K562 (cell line): ENCODE measurements around the gene NUDCD3. TPM values are rescaled to one million over a fixed set of nuclear protein-coding genes. Genes with fewer than 3 reads are reported as not detected.

Experiments used
- ATAC-seq: fragments of 200-7000 bp; cut with Tn5 transposase; 3 replicates; pipeline ENCODE4 v1.9.1; 2020; ENCODE audit warnings: moderate library complexity
- BruUV-seq: library from RNA; stranded (reverse); fragments of 400-500 nt; replicated peaks from 2 replicates; lab custom pipeline; 2021; lab: Mats Ljungman, UMichigan
- CTCF ChIA-PET: fragments of 300-600 bp; formaldehyde crosslinking; extraction: SDS; loops from one replicate; lab custom pipeline; 2021; ENCODE audit warnings: low intra/inter-chr PET ratio; lab: Yijun Ruan, JAX
- POLR2A ChIA-PET: fragments of 300-600, 350-650 bp; sonication (Branson Sonifier 250); formaldehyde crosslinking; extraction: SDS; loops from one replicate; lab custom pipeline; 2021; ENCODE audit warnings: antibody characterized with exemption, inconsistent platforms; lab: Yijun Ruan, JAX
- DNase-seq, 4 experiments: peaks; one replicate each; pipeline versions ENCODE4 v3.0.0 to v3.0.0-alpha.2; 2011 to 2018; ENCODE audit warnings: low spot score in 3 of 4, mixed read lengths in 3 of 4; ENCODE audit errors: extremely low read depth in 1 of 4
- FAIRE-seq: peaks from 2 replicates; lab custom pipeline; 2011; peaks lifted over from hg19 to GRCh38; lab: Jason Lieb, UNC
- H2AFZ ChIP-seq: 2 replicates; pipeline ENCODE4 v1.6.0; 2011; ENCODE audit warnings: low read depth, low read length, control low read depth, inconsistent platforms
- H3K27ac ChIP-seq: fragments of 200-600 bp; 3 replicates; pipeline ENCODE4 v1.8.0; 2011; ENCODE audit warnings: low read depth, mild to moderate bottlenecking, control low read depth, inconsistent platforms, low read length, moderate library complexity, mixed read lengths; ENCODE audit errors: extremely low read depth
- H3K27me3 ChIP-seq, 2 experiments: fragments of 300-600 bp in 1 of 2; 2 replicates in 1 of 2; 3 replicates in 1 of 2; pipeline versions ENCODE4 v1.6.0 to v1.8.0; 2011; ENCODE audit warnings: inconsistent platforms in 2 of 2, low read length in 2 of 2, mild to moderate bottlenecking in 1 of 2, mixed read lengths in 1 of 2, moderate library complexity in 1 of 2; ENCODE audit not compliant: control insufficient read depth in 2 of 2, insufficient read depth in 2 of 2
- H3K36me3 ChIP-seq: fragments of 300-600 bp; 3 replicates; pipeline ENCODE4 v1.8.0; 2011; ENCODE audit warnings: mild to moderate bottlenecking, low read length, inconsistent platforms; ENCODE audit not compliant: control insufficient read depth, insufficient read depth
- H3K4me1 ChIP-seq, 2 experiments: fragments of 200-600 bp in 1 of 2; replicated peaks in 1 of 2; 2 replicates in 1 of 2; 3 replicates in 1 of 2; pipeline versions ENCODE4 v1.5.1 to v1.8.0; 2011; ENCODE audit warnings: inconsistent platforms in 2 of 2, low read length in 2 of 2, mild to moderate bottlenecking in 1 of 2, mixed read lengths in 1 of 2, moderate library complexity in 1 of 2; ENCODE audit not compliant: control insufficient read depth in 2 of 2, insufficient read depth in 2 of 2
- H3K4me2 ChIP-seq: 2 replicates; pipeline ENCODE4 v1.6.1; 2011; ENCODE audit warnings: low read length, control low read depth, inconsistent platforms, mixed read lengths; ENCODE audit not compliant: insufficient read depth
- H3K4me3 ChIP-seq: fragments of 200-600 bp; sonication (generic), shearing (Covaris generic); 2 replicates; pipeline ENCODE4 v1.5.1; 2016; ENCODE audit warnings: control low read depth, inconsistent platforms
- H3K79me2 ChIP-seq: fragments of 200-600 bp; 3 replicates; pipeline ENCODE4 v1.8.0; 2011; ENCODE audit warnings: low read length, inconsistent platforms; ENCODE audit not compliant: control insufficient read depth, insufficient read depth
- H3K9ac ChIP-seq, 2 experiments: 2 replicates each; pipeline versions ENCODE4 v1.6.0 to v1.6.1; 2011; ENCODE audit warnings: low read depth in 2 of 2, low read length in 2 of 2, control low read depth in 1 of 2, inconsistent platforms in 1 of 2, mild to moderate bottlenecking in 1 of 2, mixed read lengths in 1 of 2; ENCODE audit not compliant: insufficient read depth in 1 of 2
- H3K9me1 ChIP-seq: one replicate; pipeline ENCODE4 v1.6.0; 2011; ENCODE audit warnings: inconsistent platforms, mild to moderate bottlenecking, low read length, moderate library complexity; ENCODE audit not compliant: control insufficient read depth, insufficient read depth
- H3K9me3 ChIP-seq: replicated peaks from 2 replicates; pipeline ENCODE4 v1.5.1; 2011; ENCODE audit warnings: low read depth, low read length, inconsistent platforms; ENCODE audit not compliant: control insufficient read depth, insufficient read depth
- H4K20me1 ChIP-seq: replicated peaks from 2 replicates; pipeline ENCODE4 v1.6.1; 2011; ENCODE audit warnings: low read length, inconsistent platforms, mixed read lengths; ENCODE audit not compliant: control insufficient read depth, insufficient read depth
- CHD2 ChIP-seq: IDR thresholded peaks from 2 replicates; pipeline ENCODE4 v1.6.1; 2011; ENCODE audit warnings: low read depth, low read length
- ELF1 ChIP-seq: fragments of 200-800 bp; sonication (Bioruptor generic); IDR thresholded peaks from 2 replicates; pipeline ENCODE4 v1.6.1; 2016; ENCODE audit warnings: missing genetic modification characterization, missing compliant biosample characterization
- GABPB1 ChIP-seq: sonication (generic); formaldehyde crosslinking; IDR thresholded peaks from 2 replicates; pipeline ENCODE4 v1.8.0; 2022; ENCODE audit warnings: mild to moderate bottlenecking, missing genetic modification reagents
- HDGF ChIP-seq: fragments of 450-650 bp; IDR thresholded peaks from 2 replicates; pipeline ENCODE4 v1.6.1; 2016
- HLTF ChIP-seq: fragments of 450-650 bp; IDR thresholded peaks from 2 replicates; pipeline ENCODE4 v1.6.1; 2016
- LCOR ChIP-seq: sonication (generic); formaldehyde crosslinking; IDR thresholded peaks from 2 replicates; pipeline ENCODE4 v1.8.0; 2022; ENCODE audit warnings: mild to moderate bottlenecking, missing genetic modification reagents
- PTTG1 ChIP-seq: fragments of 450-650 bp; IDR thresholded peaks from 2 replicates; pipeline ENCODE4 v1.6.1; 2016; ENCODE audit warnings: low read depth, mild to moderate bottlenecking, missing genetic modification characterization, missing compliant biosample characterization
- RFX5 ChIP-seq: IDR thresholded peaks from 2 replicates; pipeline ENCODE4 v1.6.1; 2011; ENCODE audit warnings: low read depth, mild to moderate bottlenecking, improper control_type of control experiment, low read length
- TAL1 ChIP-seq: fragments of 450-650 bp; IDR thresholded peaks from 2 replicates; pipeline ENCODE4 v1.6.1; 2016; ENCODE audit warnings: mild to moderate bottlenecking
- ZNF134 ChIP-seq: fragments of 250-450 bp; sonication (Bioruptor Pico); conservative IDR thresholded peaks from 2 replicates; pipeline ENCODE4 v1.4.0; 2020
- ZNF224 ChIP-seq: sonication (generic); formaldehyde crosslinking; IDR thresholded peaks from 2 replicates; pipeline ENCODE4 v1.8.0; 2022; ENCODE audit warnings: mild to moderate bottlenecking, missing genetic modification reagents
- ZNF717 ChIP-seq: fragments of 250-450 bp; sonication (Bioruptor Pico); IDR thresholded peaks from 2 replicates; pipeline ENCODE4 v1.5.0; 2021
- WGBS: fragments of 100-300 bp; shearing (Covaris generic); methylation state at CpG from one replicate; pipeline ENCODE4 v1.1.6; 2016; ENCODE audit warnings: low coverage, mixed read lengths; ENCODE audit not compliant: insufficient coverage; ENCODE audit errors: missing lambda C conversion rate; 5-methylcytosine and 5-hydroxymethylcytosine counted together
- in situ Hi-C: fragments of 300-500 bp; cut with MboI; formaldehyde crosslinking; loops from 4 replicates; pipeline ENCODE4 v1.15.0; 2018; ENCODE audit warnings: inconsistent platforms, mixed read lengths
- intact Hi-C: fragments of 100-400 bp; cut with micrococcal nuclease; formaldehyde crosslinking; loops from 2 replicates; pipeline ENCODE4 v1.14.2; 2022
- polyA plus RNA-seq, 8 experiments: library from polyadenylated mRNA; depleted of rRNA in 4 of 8; stranded (reverse) in 5 of 8; unstranded in 3 of 8; fragments of >200 nt; fragmentation: Nextera tagmentation in 2 of 8; fragmentation: Illumina TruSeq in 1 of 8; extraction: Ambion mirVana in 2 of 8; extraction: Trizol in 1 of 8; gene quantifications; 2 replicates each; pipeline versions ENCODE4 v1.2.1 to v1.2.3, GENCODE V29; 2011 to 2014; ENCODE audit warnings: inconsistent platforms in 1 of 8, missing spikeins in 1 of 8
- total RNA-seq, 7 experiments: library from RNA; depleted of rRNA in 6 of 7; stranded (reverse); fragments of >200 nt in 6 of 7; fragmentation: Illumina TruSeq in 2 of 7; extraction: Trizol in 2 of 7; gene quantifications; 2 replicates each; pipeline versions ENCODE4 v1.2.1 to v1.2.3, GENCODE V29; 2011 to 2021; ENCODE audit warnings: low replicate concordance in 1 of 7
- TF ChIP-seq, protein P1 (sequence below): sonication (generic); formaldehyde crosslinking; IDR thresholded peaks from 2 replicates; pipeline ENCODE4 v1.8.0; 2022; ENCODE audit warnings: mild to moderate bottlenecking, missing genetic modification reagents

Gene NUDCD3
- total and polyA plus RNA-seq, 9 of the 15 experiments (the other 6 are each of a cell fraction or from before 2014, with no cell fraction given), result 24.8 to 64.2 (median 42.6) TPM

- TF ChIP-seq ZNF134 (CRISPR knock-in tag), result no peak
- no peak for TF ChIP-seq TAL1
- TF ChIP-seq HLTF, result no peak
- TF ChIP-seq GABPB1, result no peak
- TF ChIP-seq PTTG1 (tag), result no peak
- no peak for TF ChIP-seq CHD2
Measured at GRCh38 chr7:44396931-44397545, 93.4 kb downstream of the NUDCD3 start (continued).

GRCh38 chr7:44396496-44396895 is 94.0 kb downstream of the NUDCD3 start:
- no peak overlapping the region for H3K4me2 ChIP-seq
- no peak for DNase-seq
- TF ChIP-seq ZNF224 (no peak), HDGF (no peak), ELF1 (no peak), ZNF717 (CRISPR knock-in tag) (no peak), RFX5 (no peak), LCOR (no peak)
- TF ChIP-seq, protein P1, sequence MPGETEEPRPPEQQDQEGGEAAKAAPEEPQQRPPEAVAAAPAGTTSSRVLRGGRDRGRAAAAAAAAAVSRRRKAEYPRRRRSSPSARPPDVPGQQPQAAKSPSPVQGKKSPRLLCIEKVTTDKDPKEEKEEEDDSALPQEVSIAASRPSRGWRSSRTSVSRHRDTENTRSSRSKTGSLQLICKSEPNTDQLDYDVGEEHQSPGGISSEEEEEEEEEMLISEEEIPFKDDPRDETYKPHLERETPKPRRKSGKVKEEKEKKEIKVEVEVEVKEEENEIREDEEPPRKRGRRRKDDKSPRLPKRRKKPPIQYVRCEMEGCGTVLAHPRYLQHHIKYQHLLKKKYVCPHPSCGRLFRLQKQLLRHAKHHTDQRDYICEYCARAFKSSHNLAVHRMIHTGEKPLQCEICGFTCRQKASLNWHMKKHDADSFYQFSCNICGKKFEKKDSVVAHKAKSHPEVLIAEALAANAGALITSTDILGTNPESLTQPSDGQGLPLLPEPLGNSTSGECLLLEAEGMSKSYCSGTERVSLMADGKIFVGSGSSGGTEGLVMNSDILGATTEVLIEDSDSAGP, result no peak
- H3K9ac ChIP-seq, result no peak overlapping the region
- FAIRE-seq, result no peak
- peaks cover 50% of the 10 kb centered on the region; the same call in 2 of the 3 replicates for H3K36me3 ChIP-seq
- H3K27ac ChIP-seq, result no peak overlapping the region
- ChIA-PET CTCF (no interaction called here), POLR2A (no interaction called here)
- WGBS, result 100% methylated on average over 3 of the region's 3 CpGs
- H3K4me3 ChIP-seq, result no peak overlapping the region
- H4K20me1 ChIP-seq, result peaks cover 7% of the 10 kb centered on the region; the same call in 1 of the 2 replicates
- BruUV-seq, result no TSS peak
- H3K9me3 ChIP-seq, result no peaks in the 10 kb centered on the region
- in situ Hi-C loops (no loop called here), intact Hi-C loops (no loop called here)
- H3K9me1 ChIP-seq, result peaks cover 3% of the 10 kb centered on the region
- H2AFZ ChIP-seq, result no peak overlapping the region
- H3K79me2 ChIP-seq, result no peaks in the 10 kb centered on the region
- no peak for ATAC-seq
- H3K27me3 ChIP-seq, result no peaks in the 10 kb centered on the region
- no peaks in the 10 kb centered on the region for H3K4me1 ChIP-seq
